Stimulated activated CD4-positive, alpha-beta T cell treated with anti-CD3 and anti-CD28 coated beads, Interleukin-12 subunit alpha, Interleukin-12 subunit beta, amount 100 ng/mL, for 48 hours (primary cell): ENCODE measurements around the gene OSTF1.

Source experiments
- DNase-seq, 3 donors: peaks; one replicate each; pipeline ENCODE4 v3.0.0-alpha.2; 2020; ENCODE audit warnings: low read depth in 2 of 3, low spot score in 1 of 3

The OSTF1 gene

DNA sequence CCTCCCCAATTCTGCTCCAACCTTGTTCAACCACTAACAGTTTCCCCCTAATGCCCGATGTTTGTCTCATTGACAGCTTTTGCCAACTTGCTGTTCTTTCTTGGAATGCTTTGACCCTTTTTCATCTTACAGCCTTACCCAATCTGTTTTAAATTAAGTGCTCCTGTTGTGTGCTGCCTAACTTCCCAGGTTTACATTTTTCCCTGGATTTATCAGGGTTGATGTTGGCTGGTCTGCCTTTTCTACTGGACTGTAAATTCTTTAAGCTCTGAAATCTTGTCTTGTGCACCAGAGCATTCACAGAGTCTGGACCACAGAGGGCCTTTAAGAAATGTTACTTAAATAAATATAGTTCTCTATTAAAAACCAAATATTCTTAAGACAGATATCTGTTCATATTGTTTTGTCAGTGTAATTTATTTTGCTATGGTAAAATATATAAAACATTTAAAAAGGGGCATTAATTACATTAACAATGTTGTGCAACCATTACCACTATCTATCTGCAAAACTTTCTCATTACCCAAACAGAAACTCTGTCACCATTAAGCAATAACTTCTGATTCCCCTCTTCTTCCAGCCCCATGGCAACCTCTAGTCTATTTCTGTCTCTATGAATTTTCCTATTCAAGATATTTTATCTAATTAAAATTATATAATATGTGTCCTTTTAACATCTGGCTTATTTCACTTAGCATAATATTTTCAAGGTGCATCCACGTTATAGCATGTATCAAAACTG, 73.0 kb downstream of the OSTF1 start:
- no peak for DNase-seq

- no peak for DNase-seq
Observed at GRCh38 chr9:75163764-75164163, 75.5 kb downstream of the OSTF1 start.

DNA sequence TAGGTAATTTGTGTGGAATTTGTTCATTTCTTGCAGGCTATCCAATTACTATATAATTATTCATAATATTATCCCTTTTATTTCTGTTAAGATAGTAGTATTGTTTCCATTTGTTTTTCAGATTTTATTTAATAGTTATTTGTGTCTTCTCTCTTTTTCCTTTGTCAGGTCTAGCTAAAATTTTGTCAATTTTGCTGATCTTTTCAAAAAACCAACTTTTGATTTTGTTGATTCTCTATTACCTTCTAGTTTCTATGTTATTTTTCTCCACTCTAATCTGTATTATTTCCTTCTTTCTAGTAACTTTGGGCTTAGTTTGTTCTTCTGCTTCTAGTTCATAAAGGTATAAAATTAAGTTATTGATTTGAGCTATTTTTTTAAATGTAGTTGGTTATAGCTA, 76.3 kb downstream of the OSTF1 start:
- DNase-seq = no peak

DNA sequence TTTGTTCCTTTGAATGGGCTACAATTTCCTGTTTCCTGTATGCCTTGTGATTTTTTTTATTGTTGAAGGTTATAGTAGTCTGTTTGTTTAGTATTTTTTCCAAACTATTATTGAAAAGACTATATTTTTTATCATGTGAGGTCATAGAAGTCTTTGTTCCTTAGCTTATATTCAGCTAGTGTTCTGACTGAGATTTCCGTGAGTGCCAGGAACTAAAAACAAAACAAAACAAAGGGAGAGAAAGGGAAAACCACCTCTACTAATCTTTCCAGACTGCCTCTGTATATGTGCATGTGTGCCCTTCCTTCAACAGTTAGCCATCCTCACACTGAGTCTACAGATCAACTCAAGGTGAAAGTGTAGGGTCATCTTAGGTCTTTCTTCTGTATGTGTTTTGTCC, 79.0 kb downstream of the OSTF1 start:
- DNase-seq = no peak

DNA sequence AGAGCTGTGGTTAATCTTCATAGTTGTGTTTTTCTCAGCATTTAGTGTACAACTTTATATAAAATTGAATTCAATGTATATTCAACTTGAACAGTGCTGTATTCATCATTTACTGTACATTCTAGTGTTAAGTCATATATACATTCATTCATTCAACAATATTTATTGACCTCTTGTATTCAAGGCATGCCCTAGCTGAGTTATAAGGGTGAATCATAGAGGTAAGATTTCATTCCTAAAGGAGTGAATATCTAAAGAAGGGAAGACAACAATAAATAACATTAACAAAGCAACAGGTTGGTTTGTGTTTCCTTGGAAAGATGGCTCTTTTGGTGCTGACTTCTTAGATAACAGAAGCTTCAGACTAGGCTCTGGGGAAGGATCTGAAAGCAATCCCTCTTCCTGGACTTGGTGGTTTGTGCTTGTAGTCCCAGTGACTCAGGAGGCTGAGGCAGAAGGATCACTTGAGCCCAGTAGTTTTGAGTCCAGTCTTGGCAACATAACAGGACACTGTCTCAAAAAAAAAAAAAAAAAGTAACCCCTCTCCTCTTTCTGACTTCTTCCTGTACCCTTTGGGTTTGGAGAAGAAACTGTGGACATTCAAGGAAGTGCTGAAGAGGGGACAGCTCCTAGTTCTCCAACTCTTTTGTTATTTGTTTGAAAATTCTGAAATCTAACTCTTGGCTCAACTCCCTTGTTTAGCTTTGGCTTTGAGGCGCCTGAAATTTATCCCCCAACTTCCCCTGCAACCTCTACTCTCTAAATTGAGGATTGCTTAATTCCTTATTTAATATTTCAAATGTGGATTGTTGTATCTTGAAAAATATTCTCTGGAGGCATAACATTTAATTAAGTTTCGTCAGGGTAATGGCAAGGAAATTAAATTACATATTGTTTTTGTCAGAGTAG, 80.2 kb downstream of the OSTF1 start:
- DNase-seq = no peak

DNA sequence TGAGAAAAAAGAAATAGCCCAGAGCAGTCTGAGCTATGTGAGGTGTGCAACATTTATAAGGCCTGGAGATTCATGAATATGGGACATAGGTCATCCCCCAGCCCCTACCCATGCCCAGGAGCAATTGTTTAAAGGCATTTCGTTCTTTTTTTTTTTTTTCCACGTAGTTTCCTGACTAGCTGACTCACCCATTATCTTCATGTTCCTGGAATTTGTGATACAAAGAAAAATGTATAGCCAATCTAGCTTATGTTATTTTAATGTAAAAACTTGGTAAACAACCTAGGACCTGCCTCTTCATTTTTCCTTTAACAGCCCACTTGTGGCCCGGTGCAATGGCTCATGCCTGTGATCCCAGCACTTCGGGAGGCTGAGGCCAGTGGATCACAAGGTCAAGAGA, 81.3 kb downstream of the OSTF1 start:
- DNase-seq = no peak

- DNase-seq = no peak
Observed at GRCh38 chr9:75170898-75171360, 82.6 kb downstream of the OSTF1 start.

DNA sequence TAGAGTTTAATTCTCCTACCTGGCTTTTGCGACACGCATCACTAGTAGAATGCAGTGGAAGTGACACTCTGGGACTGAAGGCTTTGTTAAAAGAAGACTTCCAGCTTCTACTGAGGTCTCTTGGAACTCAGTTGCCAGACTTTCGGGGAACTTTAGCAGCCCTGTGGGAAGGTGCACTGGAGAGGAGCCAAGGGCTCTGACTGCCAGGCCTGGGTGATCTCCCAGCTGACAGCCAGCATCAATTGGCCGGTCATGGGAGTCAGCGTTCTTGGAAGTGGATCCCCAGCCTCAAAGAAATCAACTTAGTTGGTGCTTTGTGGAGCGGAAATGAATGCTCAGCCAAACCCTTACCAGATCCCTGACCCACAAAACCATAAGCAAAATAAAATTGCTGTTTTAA, 87.1 kb downstream of the OSTF1 start:
- DNase-seq = no peak

DNA sequence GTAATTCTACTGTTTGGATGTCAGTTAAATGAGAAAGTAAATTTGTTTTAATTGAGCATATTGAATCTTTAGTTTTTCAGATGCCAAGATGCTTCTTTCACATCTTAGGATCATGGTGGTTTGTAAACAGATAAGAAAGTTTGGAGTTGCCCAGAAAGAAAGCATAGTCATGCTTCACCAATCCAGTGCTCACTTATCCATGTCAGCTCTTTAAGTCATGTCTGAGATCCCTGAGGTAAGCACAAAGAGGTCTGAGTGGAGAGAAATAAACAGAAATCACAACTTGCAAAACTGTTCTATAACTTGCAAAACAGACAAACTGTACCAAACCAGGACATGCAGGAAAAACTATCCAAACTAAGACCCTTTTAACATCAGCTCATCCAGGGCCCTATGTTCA, 87.7 kb downstream of the OSTF1 start:
- DNase-seq = no peak

DNA sequence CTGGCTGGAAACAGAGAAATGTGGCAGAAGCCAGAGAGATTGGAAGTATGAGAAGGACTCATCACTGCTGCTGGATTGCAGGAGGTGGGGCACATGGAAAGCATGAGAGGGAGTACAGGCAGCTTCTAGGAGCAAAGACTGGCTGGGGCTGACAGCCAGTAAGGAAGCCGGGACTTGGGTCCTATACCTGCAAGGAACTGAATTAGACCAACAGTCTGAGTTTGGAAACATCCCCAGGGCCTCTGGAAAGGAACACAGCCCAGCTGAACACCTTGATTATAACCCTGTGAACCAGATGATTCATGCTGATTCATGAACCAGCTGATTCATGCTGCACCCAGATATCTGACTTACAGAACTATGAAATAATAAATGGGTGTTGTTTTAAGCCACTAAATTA, 93.4 kb downstream of the OSTF1 start:
- DNase-seq = no peak

DNA sequence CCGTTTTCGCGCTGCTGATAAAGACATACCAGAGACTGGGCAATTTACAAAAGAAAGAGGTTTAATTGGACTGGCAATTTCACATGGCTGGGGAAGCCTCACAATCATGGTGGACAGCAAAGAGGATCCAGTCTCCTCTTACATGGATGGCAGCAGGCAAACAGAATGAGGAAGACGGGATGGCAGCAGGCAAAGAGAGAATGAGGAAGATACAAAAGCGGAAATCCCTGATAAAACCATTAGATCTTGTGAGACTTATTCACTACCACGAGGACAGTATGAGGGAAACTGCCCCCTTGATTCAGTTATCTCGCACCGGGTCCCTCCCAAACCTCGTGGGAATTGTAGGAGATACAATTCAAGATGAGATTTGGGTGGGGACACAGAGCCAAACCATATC, 95.0 kb downstream of the OSTF1 start:
- no peak for DNase-seq

GRCh38 chr9:75184471-75184870, 96.2 kb downstream of the OSTF1 start:
- DNase-seq = no peak

DNA sequence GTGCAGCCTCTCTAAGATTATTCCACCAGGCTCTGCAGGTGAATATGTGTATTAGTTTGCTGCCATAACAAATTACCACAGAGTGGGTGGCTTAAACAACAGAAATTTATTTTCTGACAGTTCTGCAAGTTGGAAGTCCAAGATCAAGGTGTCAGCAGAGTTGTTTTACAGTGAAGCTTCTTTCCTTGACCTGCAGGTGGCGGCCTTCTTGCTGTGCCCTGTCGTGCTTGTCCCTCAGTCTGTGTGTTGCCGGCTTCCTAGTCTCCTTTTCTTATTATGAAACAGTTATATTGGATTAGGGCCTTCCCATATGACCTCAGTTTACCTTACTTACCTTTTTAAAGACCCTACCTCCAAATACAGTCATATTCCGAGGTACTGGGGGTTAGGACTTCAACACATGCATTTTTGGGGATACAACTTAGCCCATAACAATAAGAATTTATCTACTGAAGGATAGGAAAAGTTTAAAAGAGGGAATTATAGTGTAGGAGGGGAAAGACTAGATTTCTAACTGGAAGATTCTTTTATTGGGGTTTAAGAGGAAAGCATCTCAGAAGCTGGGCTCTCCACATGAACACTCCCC, 97.4 kb downstream of the OSTF1 start:
- DNase-seq = peak; percentile 28 to 42 (median 37)

DNA sequence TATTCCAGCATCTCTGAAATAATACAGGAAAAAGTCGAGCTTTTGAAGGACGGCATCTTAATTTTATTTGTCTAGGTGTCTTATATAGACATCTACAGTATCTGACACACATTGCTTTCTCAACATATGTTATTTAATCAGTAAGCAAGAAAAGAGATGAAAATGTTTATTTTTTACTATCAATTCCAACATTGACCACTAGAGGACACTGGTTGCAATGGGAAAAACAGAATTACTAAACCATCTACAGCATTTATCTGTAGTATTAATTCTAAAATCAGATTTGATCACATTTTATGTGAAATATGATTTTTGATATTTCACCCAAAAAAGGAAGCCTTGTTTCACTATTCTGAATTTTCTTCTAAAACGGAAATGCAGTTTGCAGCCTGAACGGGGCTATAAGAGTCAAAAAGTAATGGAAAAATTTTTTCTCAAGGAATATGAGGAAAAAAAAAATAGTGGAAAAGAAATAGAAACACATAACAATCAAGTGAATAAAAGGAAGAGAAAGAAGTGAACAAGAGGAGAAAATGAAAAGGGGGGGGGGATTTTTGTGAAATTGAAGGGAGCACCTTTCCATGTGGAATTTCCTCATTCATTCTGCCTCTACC, 98.6 kb downstream of the OSTF1 start:
- no peak for DNase-seq

DNA sequence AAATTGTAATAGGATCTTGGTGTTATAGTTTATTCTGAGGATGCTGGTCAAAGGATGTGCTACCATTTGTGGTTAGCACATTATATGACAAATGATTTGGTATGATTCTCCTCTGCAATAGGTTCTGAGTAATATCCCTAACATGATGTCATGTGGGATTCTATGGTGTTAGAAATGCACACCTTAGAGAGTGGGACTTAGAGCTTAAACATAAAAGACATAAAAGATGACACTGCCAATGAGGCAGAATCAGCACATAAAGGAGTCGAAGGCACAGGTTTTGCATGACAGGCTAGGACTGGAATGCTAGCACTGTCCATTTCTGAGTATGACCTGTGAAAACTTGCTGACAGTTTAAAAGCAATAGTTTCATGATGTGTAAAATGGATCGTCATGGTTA, 100.4 kb downstream of the OSTF1 start:
- DNase-seq = no peak

DNA sequence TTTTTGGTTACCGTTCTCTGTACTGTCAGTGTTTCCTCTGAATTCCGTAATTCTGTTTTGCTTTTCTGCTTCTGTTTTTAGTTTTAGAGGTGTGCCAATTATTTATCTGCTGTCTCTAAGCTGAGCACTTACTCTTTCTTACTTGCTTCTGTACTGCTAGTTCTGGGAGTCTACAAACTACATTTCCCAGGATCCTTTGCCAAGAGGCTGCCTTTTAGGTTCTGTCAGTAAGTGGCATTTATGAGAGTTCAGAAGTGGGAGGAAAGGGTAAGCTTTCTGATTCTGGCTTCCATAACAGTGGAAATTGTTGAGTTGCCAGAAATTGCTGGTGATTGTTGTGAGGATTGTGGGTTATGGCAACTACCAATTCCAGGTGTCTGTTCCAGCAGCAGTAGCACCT, 102.4 kb downstream of the OSTF1 start:
- no peak for DNase-seq
